Aorta (tissue), 5 donors: Measurements from ENCODE around the gene POP7. TPM values are rescaled to one million over a fixed set of nuclear protein-coding genes. Genes with fewer than 3 reads are reported as not detected.

Experiments
- ATAC-seq: fragments of 200-7000 bp; cut with Tn5 transposase; one replicate; pipeline ENCODE4 v1.9.1; 2022; ENCODE audit warnings: moderate library complexity; ENCODE audit not compliant: low FRiP score
- DNase-seq, 2 donors: peaks; one replicate each; pipeline ENCODE4 v3.0.0-alpha.2; 2020
- H3K27ac ChIP-seq, 2 donors: one replicate each; pipeline ENCODE4 v1.5.1; 2013; ENCODE audit warnings: low read length in 2 of 2, mild to moderate bottlenecking in 2 of 2, moderate library complexity in 2 of 2, control low read depth in 1 of 2, inconsistent platforms in 1 of 2, low read depth in 1 of 2
- H3K27me3 ChIP-seq, 2 donors: one replicate each; pipeline ENCODE4 v1.6.1; 2013; ENCODE audit warnings: control low read depth in 1 of 2, low read length in 1 of 2, mild to moderate bottlenecking in 1 of 2, moderate library complexity in 1 of 2; ENCODE audit not compliant: insufficient read depth in 2 of 2, control insufficient read depth in 1 of 2
- H3K36me3 ChIP-seq, 2 donors: one replicate each; pipeline ENCODE4 v1.6.1; 2013; ENCODE audit warnings: control low read depth in 1 of 2, low read length in 1 of 2, mild to moderate bottlenecking in 1 of 2; ENCODE audit not compliant: insufficient read depth in 2 of 2, control insufficient read depth in 1 of 2
- H3K4me1 ChIP-seq, 2 donors: one replicate each; pipeline ENCODE4 v1.6.1; 2013; ENCODE audit warnings: low read length in 2 of 2, control low read depth in 1 of 2, mild to moderate bottlenecking in 1 of 2, moderate library complexity in 1 of 2; ENCODE audit not compliant: insufficient read depth in 2 of 2, control insufficient read depth in 1 of 2
- H3K4me3 ChIP-seq, 2 donors: one replicate each; pipeline ENCODE4 v1.5.1; 2013; ENCODE audit warnings: low read length in 2 of 2, control low read depth in 1 of 2, mild to moderate bottlenecking in 1 of 2
- H3K9me3 ChIP-seq: one replicate; pipeline ENCODE4 v1.6.1; 2013; ENCODE audit warnings: mild to moderate bottlenecking, low read length; ENCODE audit not compliant: control insufficient read depth
- WGBS, 2 donors: extraction: QIAGEN DNeasy Blood & Tissue Kit; methylation state at CpG; one replicate each; pipeline ENCODE4 v1.1.7; 2013; 5-methylcytosine and 5-hydroxymethylcytosine counted together
- intact Hi-C, 2 donors: fragments of 100-400 bp; cut with DNase I; formaldehyde crosslinking; loops; one replicate each; pipeline versions ENCODE4 v1.14.2 to v1.15.0; 2022
- polyA plus RNA-seq, 2 donors: library from polyadenylated mRNA; stranded (reverse); fragments of 200-250 nt; gene quantifications; one replicate each; pipeline ENCODE4 v1.2.3, GENCODE V29; 2013
- total RNA-seq, 2 donors: library from RNA; stranded (reverse); fragmentation: NEBNext Ultra II Directional; extraction: Animal tissue kit (Norgen Biotek cat#: 25700); gene quantifications; one replicate each; pipeline ENCODE4 v1.2.1, GENCODE V29; 2021
- donor health status: healthy with polysubstance abuse.
- donor health status: Bipolar disorder and iron deficiency.
- donor health status: DM: no; HTN: no; CAD: no.
- donor health status: DM: no; HTN: no; CAD: no.
- donor health status: DM: yes; HTN: yes; CAD: no.

Gene POP7
- total and polyA plus RNA-seq, 4 donors: 16.4 to 31.8 (median 23.7) TPM

GRCh38 chr7:100726996-100727761 is 21.3 kb downstream of the POP7 start:
- H3K36me3 ChIP-seq: no peaks in the 10 kb centered on the region
- H3K4me1 ChIP-seq: no peaks in the 10 kb centered on the region
- no peak overlapping the region for H3K4me3 ChIP-seq
- intact Hi-C loops: loop anchor here in 1 of 2 donors (10.0 kb wide), 1 partner anchor 262 kb away; the partner anchor contains the start of gene SPACDR
- 68 to 69% methylated on average over 12 of the region's 12 CpGs for whole genome bisulfite sequencing, 2 donors
- H3K27me3 ChIP-seq: no peaks in the 10 kb centered on the region
- ATAC-seq (no peak), DNase-seq (no peak)
- no peaks in the 10 kb centered on the region for H3K9me3 ChIP-seq
- H3K27ac ChIP-seq: no peak overlapping the region

- intact Hi-C loops: loop anchor here in 1 of 2 donors (10.0 kb wide), 1 partner anchor 263 kb away; the partner anchor contains the start of gene SPACDR
- DNase-seq: no peak
- Histone ChIP-seq H3K27me3 (no peaks in the 10 kb centered on the region), H3K4me1 (no peaks in the 10 kb centered on the region), H3K27ac (no peak overlapping the region), H3K36me3 (no peaks in the 10 kb centered on the region), H3K9me3 (no peaks in the 10 kb centered on the region), H3K4me3 (no peak overlapping the region)
- WGBS, 2 donors: 73 to 76% methylated on average over 8 of the region's 8 CpGs
- no peak for ATAC-seq
Measured at GRCh38 chr7:100728196-100728595, 22.3 kb downstream of the POP7 start.

- H3K9me3 ChIP-seq: no peaks in the 10 kb centered on the region
- H3K27me3 ChIP-seq: no peaks in the 10 kb centered on the region
- intact Hi-C loops: no loop called here
- no peak overlapping the region for H3K4me3 ChIP-seq
- H3K27ac ChIP-seq: no peak overlapping the region
- no peaks in the 10 kb centered on the region for H3K4me1 ChIP-seq
- no peak for DNase-seq
- no peak for ATAC-seq
- no peaks in the 10 kb centered on the region for H3K36me3 ChIP-seq
- no CpG with 5 or more reads among the region's 3 CpGs for WGBS, 2 donors
Measured at GRCh38 chr7:100730136-100730800, 24.3 kb downstream of the POP7 start.

GRCh38 chr7:100731937-100732636 is 26.2 kb downstream of the POP7 start:
- no peaks in the 10 kb centered on the region for H3K27me3 ChIP-seq
- no peaks in the 10 kb centered on the region for H3K4me1 ChIP-seq
- no peak overlapping the region for H3K27ac ChIP-seq
- ATAC-seq (no peak), DNase-seq (no peak)
- no CpG with 5 or more reads among the region's 11 CpGs for WGBS, 2 donors
- intact Hi-C loops: no loop called here
- H3K36me3 ChIP-seq: no peaks in the 10 kb centered on the region
- no peak overlapping the region for H3K4me3 ChIP-seq
- no peaks in the 10 kb centered on the region for H3K9me3 ChIP-seq

GRCh38 chr7:100735730-100736129 is 29.8 kb downstream of the POP7 start:
- no peaks in the 10 kb centered on the region for H3K36me3 ChIP-seq
- H3K27ac ChIP-seq: no peak overlapping the region
- no peaks in the 10 kb centered on the region for H3K27me3 ChIP-seq
- DNase-seq: no peak
- no peaks in the 10 kb centered on the region for H3K4me1 ChIP-seq
- WGBS, 2 donors: no CpG with 5 or more reads among the region's 7 CpGs
- intact Hi-C loops: no loop called here
- no peaks in the 10 kb centered on the region for H3K9me3 ChIP-seq
- no peak overlapping the region for H3K4me3 ChIP-seq
- no peak for ATAC-seq

- no peaks in the 10 kb centered on the region for H3K9me3 ChIP-seq
- DNase-seq (no peak), ATAC-seq (no peak)
- H3K27me3 ChIP-seq: no peaks in the 10 kb centered on the region
- H3K4me3 ChIP-seq: no peak overlapping the region
- no CpG with 5 or more reads among the region's 13 CpGs for WGBS, 2 donors
- intact Hi-C loops: no loop called here
- H3K4me1 ChIP-seq: no peaks in the 10 kb centered on the region
- H3K36me3 ChIP-seq: no peaks in the 10 kb centered on the region
- no peak overlapping the region for H3K27ac ChIP-seq
Measured at GRCh38 chr7:100736671-100737070, 30.8 kb downstream of the POP7 start.

GRCh38 chr7:100739934-100740333 is 34.0 kb downstream of the POP7 start:
- H3K4me1 ChIP-seq: no peaks in the 10 kb centered on the region
- intact Hi-C loops: no loop called here
- no peak overlapping the region for H3K4me3 ChIP-seq
- H3K27me3 ChIP-seq: no peaks in the 10 kb centered on the region
- WGBS, 2 donors: no CpG with 5 or more reads among the region's 6 CpGs
- DNase-seq: no peak
- H3K9me3 ChIP-seq: no peaks in the 10 kb centered on the region
- no peak overlapping the region for H3K27ac ChIP-seq
- no peak for ATAC-seq
- H3K36me3 ChIP-seq: no peaks in the 10 kb centered on the region

GRCh38 chr7:100744605-100745004 is 38.7 kb downstream of the POP7 start:
- Histone ChIP-seq H3K27ac (no peak overlapping the region), H3K36me3 (no peaks in the 10 kb centered on the region), H3K4me1 (no peaks in the 10 kb centered on the region), H3K4me3 (no peak overlapping the region), H3K27me3 (no peaks in the 10 kb centered on the region), H3K9me3 (no peaks in the 10 kb centered on the region)
- WGBS, 2 donors: 88 to 90% methylated on average over 14 of the region's 14 CpGs
- intact Hi-C loops: no loop called here
- DNase-seq: no peak
- ATAC-seq: no peak
